ENCODE data around the gene CRKL.

CRKL gene

GRCh38 chr22:20951932-20952380 lies 34.7 kb downstream of the CRKL start:
- Histone ChIP-seq H3K36me3 (ENCODE audit: insufficient read depth, low read length) (peaks cover 70% of the 10 kb centered on the region), H3F3A (ENCODE audit: low read depth) (no peaks in the 10 kb centered on the region), H3K9me2 (replicated peaks; ENCODE audit: low read depth, low read length) (no peaks in the 10 kb centered on the region), H4K20me1 (ENCODE audit: insufficient read depth, low read length, poor library complexity, severe bottlenecking) (peaks cover 54% of the 10 kb centered on the region), H3K9ac (ENCODE audit: low read depth, low read length, poor library complexity, severe bottlenecking) (no peak overlapping the region), H2AFZ (ENCODE audit: low read length) (no peak overlapping the region), H3K79me2 (ENCODE audit: insufficient read depth, low read length) (peaks cover 57% of the 10 kb centered on the region), H3K4me2 (ENCODE audit: low read depth, low read length, poor library complexity, severe bottlenecking) (no peak overlapping the region), H3K9me3 (ENCODE audit: insufficient read depth, low read depth, low read length) (no peaks in the 10 kb centered on the region), H3K4me1 (ENCODE audit: insufficient read depth, low read length, poor library complexity, severe bottlenecking) (no peaks in the 10 kb centered on the region), H3K4me3 (ENCODE audit: low read length, poor library complexity, severe bottlenecking) (no peak overlapping the region), H3K27me3 (ENCODE audit: insufficient read depth, low read length, poor library complexity, severe bottlenecking) (no peaks in the 10 kb centered on the region)
- TF ChIP-seq CTCF (conservative IDR thresholded peaks at IDR 0.05; ENCODE audit: low read length) (no peak), EZH2phosphoT487 (IDR thresholded peaks at IDR 0.05; ENCODE audit: borderline replicate concordance) (no peak)

GRCh38 chr22:20952544-20953341 lies 35.5 kb downstream of the CRKL start:
- H3K4me3 ChIP-seq (ENCODE audit: low read length, poor library complexity, severe bottlenecking) = no peak overlapping the region
- peaks cover 50% of the 10 kb centered on the region for H4K20me1 ChIP-seq (ENCODE audit: insufficient read depth, low read length, poor library complexity, severe bottlenecking)
- H3K36me3 ChIP-seq (ENCODE audit: insufficient read depth, low read length) = peaks cover 66% of the 10 kb centered on the region
- peaks cover 49% of the 10 kb centered on the region for H3K79me2 ChIP-seq (ENCODE audit: insufficient read depth, low read length)
- H2AFZ ChIP-seq (ENCODE audit: low read length) = no peak overlapping the region
- H3F3A ChIP-seq (ENCODE audit: low read depth) = no peaks in the 10 kb centered on the region
- no peaks in the 10 kb centered on the region for H3K9me3 ChIP-seq (ENCODE audit: insufficient read depth, low read depth, low read length)
- no peak for TF ChIP-seq EZH2phosphoT487 (IDR thresholded peaks at IDR 0.05; ENCODE audit: borderline replicate concordance)
- no peak for TF ChIP-seq CTCF (conservative IDR thresholded peaks at IDR 0.05; ENCODE audit: low read length)
- H3K27me3 ChIP-seq (ENCODE audit: insufficient read depth, low read length, poor library complexity, severe bottlenecking) = no peaks in the 10 kb centered on the region
- H3K9ac ChIP-seq (ENCODE audit: low read depth, low read length, poor library complexity, severe bottlenecking) = no peak overlapping the region
- H3K4me2 ChIP-seq (ENCODE audit: low read depth, low read length, poor library complexity, severe bottlenecking) = no peak overlapping the region
- H3K9me2 ChIP-seq (replicated peaks; ENCODE audit: low read depth, low read length) = no peaks in the 10 kb centered on the region
- H3K4me1 ChIP-seq (ENCODE audit: insufficient read depth, low read length, poor library complexity, severe bottlenecking) = no peaks in the 10 kb centered on the region

- H2AFZ ChIP-seq (ENCODE audit: low read length) = no peak overlapping the region
- H3K36me3 ChIP-seq (ENCODE audit: insufficient read depth, low read length) = peaks cover 62% of the 10 kb centered on the region
- H3K27me3 ChIP-seq (ENCODE audit: insufficient read depth, low read length, poor library complexity, severe bottlenecking) = no peaks in the 10 kb centered on the region
- H4K20me1 ChIP-seq (ENCODE audit: insufficient read depth, low read length, poor library complexity, severe bottlenecking) = peaks cover 45% of the 10 kb centered on the region
- TF ChIP-seq CTCF (conservative IDR thresholded peaks at IDR 0.05; ENCODE audit: low read length) = no peak
- no peak for TF ChIP-seq EZH2phosphoT487 (IDR thresholded peaks at IDR 0.05; ENCODE audit: borderline replicate concordance)
- no peaks in the 10 kb centered on the region for H3K4me1 ChIP-seq (ENCODE audit: insufficient read depth, low read length, poor library complexity, severe bottlenecking)
- no peak overlapping the region for H3K4me3 ChIP-seq (ENCODE audit: low read length, poor library complexity, severe bottlenecking)
- no peak overlapping the region for H3K4me2 ChIP-seq (ENCODE audit: low read depth, low read length, poor library complexity, severe bottlenecking)
- H3K79me2 ChIP-seq (ENCODE audit: insufficient read depth, low read length) = peaks cover 44% of the 10 kb centered on the region
- H3K9ac ChIP-seq (ENCODE audit: low read depth, low read length, poor library complexity, severe bottlenecking) = no peak overlapping the region
- H3K9me2 ChIP-seq (replicated peaks; ENCODE audit: low read depth, low read length) = no peaks in the 10 kb centered on the region
- H3K9me3 ChIP-seq (ENCODE audit: insufficient read depth, low read depth, low read length) = no peaks in the 10 kb centered on the region
- H3F3A ChIP-seq (ENCODE audit: low read depth) = no peaks in the 10 kb centered on the region
These were observed 36.1 kb downstream of the CRKL start for GRCh38 chr22:20953342-20953608.

All from Loucy (cell line).